Measurements from ENCODE around the gene PRRT1.
"Not testable (repeated sequence)": the region's sequence is repeated elsewhere in the genome, so short reads cannot be mapped to it uniquely, and the experiment has no call there.

Gene PRRT1

DNA sequence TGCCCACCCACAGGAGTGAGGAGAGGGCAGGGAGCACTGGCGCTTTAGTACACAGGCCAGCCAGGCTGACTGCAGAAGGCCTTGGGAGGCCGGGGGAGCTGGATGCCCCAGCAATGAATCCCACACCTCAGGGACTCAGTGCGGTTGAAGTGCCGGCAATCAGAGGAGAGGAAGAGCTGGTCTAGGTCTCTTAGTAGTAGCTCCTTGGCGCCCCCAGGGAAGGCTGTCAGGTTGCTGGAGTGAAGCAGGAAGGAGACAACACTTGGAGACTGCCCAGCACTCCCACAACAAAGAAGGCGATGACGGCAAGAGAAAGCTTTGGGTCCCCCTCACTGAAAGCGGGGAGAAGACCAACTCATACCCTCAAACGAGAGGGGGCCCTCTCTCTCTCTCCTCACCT lies 34.3 kb downstream of the PRRT1 start:
- no peak for DNase-seq

DNA sequence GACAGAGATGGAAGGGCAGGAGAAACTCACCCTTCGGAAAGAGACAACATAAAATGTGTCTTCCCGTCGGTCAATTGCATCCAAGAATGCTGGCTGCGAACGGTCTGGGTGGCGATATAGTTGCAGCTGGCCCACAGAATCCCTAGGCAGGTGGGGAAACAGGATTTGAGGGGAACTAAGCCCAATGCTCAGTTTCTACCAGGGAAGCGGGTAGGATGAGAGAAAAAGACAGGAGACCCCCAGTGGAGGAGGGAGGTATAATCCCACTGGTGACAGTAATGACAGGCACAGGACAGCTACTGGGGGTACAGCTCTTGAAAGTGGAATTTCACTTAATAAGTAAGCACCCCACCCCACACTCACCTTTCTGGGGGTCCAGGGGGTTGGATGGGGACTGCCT lies 35.1 kb downstream of the PRRT1 start:
- DNase-seq, result no peak

DNA sequence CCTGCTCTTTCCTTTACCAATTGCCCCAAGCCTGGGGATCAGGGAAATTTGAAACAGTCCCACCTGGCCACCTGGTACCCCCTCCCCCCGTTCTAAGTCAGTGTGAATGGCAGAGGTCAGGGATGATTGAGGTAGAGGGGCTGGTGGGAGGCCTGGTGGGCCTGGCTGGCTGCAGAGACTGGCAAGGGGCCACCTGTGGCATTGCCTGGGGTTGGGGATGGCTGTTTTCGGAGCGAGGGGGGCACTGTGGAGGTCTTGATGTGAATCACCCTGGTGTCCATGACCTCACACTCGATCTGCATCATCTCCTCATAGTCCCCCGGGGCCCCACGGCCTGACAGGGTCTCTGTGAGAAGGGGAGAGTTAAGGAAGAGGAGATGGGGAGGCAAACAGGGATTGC lies 36.1 kb downstream of the PRRT1 start:
- no peak for DNase-seq

DNA sequence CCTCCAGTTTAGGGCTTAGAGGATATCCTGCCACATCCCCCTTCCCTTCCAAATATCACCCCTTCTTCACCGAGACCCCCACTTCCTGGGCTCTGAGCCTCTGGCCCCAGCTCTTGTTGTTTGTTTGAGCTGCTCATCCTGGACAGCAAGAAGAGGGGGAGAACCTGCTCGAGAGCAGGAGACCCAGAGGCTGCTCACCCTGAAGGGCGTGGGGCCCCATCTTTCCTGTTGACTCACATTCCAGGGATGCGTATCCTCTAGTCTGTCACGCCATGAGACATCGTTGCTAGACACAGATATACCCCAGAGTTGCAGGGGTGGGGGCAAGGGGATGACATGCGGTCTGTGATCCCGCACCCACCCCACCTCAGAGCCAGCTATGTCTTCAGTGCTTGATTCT lies 36.9 kb downstream of the PRRT1 start:
- DNase-seq, result no peak

DNA sequence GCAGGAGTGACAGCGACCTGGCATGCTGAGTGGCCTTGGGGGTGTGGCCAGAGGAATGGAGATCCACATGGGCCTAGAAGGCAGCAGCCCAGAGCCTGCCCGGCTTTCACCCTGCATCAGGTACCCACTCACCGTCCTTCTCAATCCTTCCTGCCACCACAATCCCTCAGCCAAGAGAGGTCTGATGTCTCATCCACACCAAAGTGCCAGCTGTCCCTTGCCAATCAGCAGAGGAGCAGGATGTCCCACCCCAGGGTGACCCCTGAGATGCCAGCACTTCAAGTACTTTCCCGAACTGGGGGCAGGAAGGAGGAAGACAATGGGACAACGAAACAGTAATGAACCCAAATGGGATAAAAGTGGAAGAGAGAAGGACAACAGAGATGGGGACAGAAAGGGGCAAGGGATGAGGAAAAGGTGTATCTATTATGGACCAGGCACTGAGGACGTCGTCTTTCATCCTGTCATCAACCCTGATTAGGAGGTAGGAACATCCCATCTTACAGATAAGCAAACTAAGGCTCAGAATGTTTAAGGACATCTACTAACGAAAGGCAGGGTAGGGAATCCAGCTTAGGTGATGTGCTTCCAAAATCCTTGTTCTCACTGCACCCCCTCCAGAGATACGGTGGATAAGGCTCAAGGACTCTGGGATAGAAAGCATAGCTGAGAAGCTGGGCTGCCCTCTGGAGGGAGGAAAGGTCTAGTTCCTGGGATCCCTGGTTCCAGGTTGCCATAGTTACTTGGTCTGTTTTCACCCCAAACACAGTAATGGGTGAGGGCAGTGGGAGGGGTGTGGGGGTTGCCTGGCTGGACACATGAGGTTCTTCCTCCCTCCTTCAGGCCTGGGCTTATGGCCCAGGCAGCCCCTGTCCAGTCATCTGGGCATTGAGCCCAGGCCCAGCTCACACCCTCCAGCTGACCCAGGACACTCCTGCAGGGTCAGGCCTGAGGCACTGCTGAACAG lies 38.1 kb downstream of the PRRT1 start:
- no peak for DNase-seq

DNA sequence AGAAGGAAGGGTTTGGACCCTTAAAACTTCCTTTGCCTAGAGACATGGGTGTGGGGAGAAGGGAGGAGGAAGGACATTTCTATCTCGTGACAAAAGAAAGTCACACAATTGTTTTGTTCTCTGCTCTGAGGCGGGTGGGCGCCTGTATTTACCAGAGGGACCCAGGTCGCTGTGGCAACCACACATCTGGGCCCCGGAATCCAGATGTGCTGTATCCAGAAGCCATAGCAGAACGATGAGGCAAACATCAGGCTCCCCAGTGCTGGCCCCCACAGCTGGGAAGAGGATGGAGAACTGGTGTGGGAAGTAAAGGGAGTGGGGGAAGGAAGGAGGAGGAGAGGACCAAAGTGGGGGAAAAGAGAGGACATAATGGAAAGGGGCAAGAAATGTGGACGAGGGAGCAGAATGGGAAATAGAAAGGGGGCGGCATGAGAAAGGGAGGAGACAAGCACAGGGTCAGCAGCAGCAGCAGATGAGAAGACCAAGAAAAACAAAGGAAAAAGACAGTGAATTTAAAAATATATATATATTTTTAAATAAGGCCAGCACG lies 39.2 kb downstream of the PRRT1 start:
- DNase-seq, result no peak

DNA sequence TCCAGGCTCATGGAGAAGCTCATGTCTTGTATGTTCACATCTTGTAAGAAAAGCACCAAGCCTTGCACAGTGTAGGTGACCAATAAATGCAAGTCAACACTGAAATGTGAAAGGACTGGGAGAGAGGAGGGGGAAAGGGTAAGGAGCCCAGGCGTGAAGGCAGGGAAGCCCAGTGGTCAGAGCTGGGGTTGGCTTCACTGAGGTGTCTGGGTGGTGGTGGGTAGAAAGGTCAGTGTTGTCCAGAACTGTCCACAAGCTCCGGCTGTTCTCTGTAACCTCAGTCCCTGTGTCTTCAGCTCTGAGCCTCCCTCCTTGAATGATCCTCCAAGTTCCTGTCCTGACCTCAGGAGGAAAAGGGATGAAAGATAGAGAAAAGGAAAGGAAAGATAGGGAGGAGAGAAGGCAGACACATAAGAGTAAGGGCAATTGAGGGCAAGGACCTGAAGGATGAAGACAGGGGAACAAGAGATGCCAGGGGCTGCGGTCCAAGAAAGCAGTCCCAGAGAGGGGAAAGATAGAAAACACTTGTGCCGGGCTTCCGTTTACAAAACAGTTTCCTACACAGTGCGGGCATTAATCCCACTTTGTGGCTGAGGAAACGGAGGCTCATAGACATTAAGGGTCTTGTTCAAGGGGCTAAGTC lies 40.2 kb downstream of the PRRT1 start:
- no peak for DNase-seq

DNA sequence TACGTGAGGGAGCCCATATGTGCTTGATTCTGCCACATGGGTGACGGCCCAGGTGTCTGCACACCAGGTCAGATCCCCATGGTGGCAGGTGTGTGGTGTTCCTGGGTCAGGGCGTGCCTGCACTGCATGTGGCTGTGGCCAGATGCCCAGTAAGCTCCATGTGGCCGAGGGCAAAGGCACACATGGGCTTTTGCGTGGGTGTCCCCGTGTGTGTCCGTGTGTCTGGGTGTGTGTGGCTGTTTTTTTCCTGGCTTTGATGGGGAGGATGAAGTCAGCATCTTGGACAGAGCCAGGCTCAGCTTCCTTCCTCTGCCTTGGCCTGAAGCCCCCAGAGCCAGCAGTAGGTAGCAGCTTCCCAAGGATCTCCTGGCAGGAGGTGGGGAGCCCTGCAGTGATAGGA lies 41.1 kb downstream of the PRRT1 start:
- DNase-seq, result no peak

DNA sequence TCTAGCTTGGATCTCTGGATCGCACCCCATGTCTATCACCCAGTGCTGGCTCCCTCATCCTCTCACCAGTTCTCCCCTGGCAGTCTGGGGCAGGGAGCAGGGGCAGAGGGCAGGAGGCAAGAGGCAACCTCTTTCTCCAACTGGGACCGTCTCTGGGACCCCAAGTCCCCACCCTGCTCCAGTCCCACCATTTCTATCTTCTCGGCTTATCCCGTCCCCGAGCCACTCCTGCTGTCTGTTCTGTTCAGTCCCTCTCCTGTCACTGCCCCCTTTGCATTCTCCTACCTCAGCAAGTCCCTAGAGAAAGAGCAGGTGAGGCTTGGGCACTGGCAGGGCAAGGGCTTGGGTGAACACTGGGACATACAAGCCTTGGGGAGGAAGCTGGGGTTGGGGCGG lies 42.0 kb downstream of the PRRT1 start:
- no peak for DNase-seq

DNA sequence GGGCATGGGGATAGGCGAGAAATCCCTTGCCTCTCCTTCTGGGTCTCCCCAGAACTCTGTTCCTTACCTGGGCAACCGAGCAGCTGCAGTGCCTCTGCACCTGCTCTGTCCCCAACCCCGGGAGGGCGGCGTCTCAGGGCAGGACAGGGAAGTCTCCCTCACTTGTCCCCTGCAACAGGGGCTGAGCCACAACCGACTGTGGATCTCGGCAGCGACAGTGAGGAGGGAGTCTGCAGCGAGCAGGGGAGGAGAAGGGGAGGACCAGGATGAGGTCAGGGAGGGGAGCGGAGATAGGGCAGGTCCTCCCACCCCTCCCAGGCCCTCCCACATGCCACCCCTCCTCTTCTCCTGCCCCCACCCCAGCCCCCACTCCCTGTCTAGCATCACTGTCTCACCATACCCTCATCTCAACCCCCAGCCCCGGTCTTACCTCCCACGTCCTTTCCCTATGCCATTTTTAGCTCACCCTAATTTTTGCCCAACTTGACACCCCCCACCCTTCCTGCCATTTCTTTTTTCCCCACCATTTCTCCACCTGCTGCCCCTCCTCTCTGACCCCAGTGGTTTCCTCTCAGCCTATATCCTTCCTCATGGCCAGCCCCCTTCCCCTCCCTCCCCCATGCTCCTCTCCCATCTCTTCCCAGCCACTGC lies 42.5 kb downstream of the PRRT1 start, which contains the start of gene TNXB:
Gene TNXB, minus strand, starts transcription at position 225 of the 651 bp plus-strand sequence. CDS start 11,140 bp downstream, outside the sequence.
- DNase-seq, result no peak

DNA sequence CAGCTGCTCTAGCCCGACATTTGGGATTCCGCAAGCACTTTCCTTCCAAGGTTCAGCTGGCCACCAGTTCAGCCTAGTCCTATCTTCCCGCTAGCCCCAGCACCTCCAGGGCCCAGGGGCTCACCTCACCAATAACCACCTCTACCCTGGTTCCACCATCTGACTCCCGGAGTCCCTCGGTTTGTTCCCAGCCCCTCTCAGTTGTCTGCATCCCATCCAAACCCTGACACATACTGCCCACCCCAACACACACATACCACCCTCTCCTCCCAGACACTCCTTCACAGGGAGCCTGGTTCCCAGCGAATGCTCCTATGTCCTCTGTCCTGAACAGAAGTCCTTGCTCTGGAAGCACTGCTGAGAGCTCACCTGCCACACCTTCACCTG lies 43.0 kb downstream of the PRRT1 start:
- DNase-seq, result no peak

DNA sequence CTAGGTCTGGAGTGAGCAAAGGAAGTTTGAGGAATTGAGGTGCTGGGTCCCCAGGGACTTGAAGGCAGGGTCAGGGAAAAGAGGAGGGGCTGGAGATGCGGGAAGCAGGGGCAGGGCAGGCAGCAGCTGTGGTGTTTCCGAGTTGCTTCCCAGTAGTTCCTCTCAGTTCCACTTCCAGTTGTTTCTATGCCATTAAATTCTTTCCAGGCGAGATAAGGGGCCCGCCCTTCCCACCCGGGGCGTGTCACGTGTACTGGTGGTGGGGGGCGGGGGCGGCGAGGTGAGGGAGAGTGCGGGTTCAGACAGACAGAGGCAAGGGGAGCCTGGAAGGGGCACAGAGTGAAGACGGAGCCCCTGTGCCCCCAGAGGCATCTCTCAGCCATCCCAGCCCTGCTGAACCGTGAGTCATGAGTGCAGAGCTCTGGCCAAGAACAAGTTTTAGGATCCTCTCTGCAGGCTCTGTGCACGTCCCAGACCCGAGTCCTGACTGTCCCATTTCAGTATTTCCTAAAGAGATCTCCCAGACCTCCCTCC lies 43.6 kb downstream of the PRRT1 start:
- no peak for DNase-seq

DNA sequence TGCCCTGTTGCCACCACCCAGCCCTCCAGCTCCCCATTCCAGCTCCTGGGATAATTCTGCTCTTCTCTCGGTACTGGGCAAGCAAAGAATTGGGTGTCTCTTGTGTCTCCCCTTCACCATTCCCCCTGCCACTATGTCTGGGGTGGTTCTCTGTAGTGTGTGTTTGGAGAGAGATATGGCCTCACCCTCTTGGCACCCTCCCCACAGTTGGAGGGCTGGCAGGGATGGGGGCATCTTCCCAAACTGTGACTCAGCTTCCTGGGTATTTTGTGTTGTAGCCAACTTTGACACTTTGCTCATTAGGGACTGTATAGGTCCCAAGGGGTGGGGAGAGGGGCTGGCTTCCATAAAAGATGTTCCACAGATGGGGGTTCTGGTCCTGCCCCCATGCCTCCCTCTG lies 44.3 kb downstream of the PRRT1 start:
- no peak for DNase-seq

DNA sequence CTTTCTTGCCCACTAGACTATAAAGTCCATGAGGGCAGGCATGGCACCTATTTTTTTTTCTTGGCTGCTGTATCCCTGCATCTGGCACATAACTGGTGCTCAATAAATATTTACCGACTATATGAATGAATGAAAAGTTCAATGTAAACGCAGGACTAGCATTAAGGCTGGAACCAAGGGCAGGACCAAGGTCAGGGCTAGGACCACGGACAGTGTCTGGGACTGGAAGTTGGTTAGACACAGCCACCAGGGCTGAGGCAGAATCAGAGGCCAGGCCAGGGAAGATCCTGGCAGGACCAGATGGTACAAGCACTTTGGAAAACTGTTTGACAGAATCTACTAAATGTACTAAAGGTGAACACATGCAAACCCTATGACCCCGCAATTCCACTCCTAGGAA lies 46.3 kb downstream of the PRRT1 start:
- no peak for DNase-seq

DNA sequence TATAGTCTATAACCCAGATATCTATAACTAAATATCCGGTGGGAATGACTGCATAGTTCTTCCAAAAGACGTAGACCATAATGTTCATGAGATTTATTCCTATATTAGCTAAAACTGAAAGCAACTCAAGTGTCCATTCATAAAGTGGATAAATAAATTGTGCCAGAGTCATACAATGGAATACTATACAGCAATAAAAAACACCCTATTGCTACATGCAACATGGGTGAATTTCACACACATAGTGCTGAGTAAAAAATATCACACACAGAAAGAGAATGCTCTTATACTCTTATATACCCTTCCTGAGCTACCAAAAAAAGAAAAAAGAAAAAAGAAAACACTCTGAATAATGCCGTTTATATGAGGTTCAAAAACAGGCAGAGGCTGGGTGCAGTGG lies 49.5 kb downstream of the PRRT1 start:
- DNase-seq, result no peak

DNA sequence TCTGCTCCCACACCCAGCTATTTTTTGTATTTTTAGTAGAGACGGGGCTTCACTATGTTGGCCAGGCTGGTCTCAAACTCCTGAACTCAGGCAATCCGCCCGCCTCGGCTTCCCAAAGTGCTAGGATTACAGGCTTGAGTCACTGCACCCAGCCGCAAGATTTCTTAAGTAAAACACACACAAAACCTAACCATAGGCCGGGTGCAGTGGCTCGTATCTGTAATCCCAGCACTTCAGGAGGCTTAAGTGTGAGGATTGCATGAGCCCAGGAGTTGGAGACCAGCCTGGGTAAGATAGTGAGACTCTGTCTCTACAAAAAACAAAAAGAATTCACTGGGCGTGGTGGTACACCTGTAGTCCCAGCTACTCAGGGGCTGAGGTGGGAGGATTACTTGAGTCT lies 51.5 kb downstream of the PRRT1 start:
- DNase-seq, result not testable (repeated sequence)
